ENCODE measurements around the gene AUP1. TPM values are rescaled to one million over a fixed set of nuclear protein-coding genes. Genes with fewer than 3 reads are reported as not detected.

AUP1 gene
- total RNA-seq, 1 donor from 2014 or later = 138 TPM

Other genes starting within 250 kb of the AUP1 start
- under 0.01 and 0.20 TPM in 2 replicates for gene SLC4A5, start 186.3 kb downstream of the AUP1 start, total RNA-seq
- 95.2 and 117 TPM in 2 replicates for gene DCTN1, start 149.4 kb downstream of the AUP1 start, total RNA-seq
- gene C2orf81, start 108.1 kb downstream of the AUP1 start, total RNA-seq = under 0.01 TPM in 1 of 2 replicates, not detected in the other
- 24.0 and 32.3 TPM in 2 replicates for gene WDR54, start 108.0 kb downstream of the AUP1 start, total RNA-seq
- 11.8 and 28.4 TPM in 2 replicates for gene RTKN, start 87.8 kb downstream of the AUP1 start, total RNA-seq
- gene INO80B, start 74.6 kb downstream of the AUP1 start, total RNA-seq = 4.8 and 6.3 TPM in 2 replicates
- gene WBP1, start 71.3 kb downstream of the AUP1 start, total RNA-seq = 40.3 and 47.6 TPM in 2 replicates
- 36.4 and 57.5 TPM in 2 replicates for gene MOGS, start 64.3 kb downstream of the AUP1 start, total RNA-seq
- gene MRPL53, start 57.0 kb downstream of the AUP1 start, total RNA-seq = 28.5 and 39.9 TPM in 2 replicates
- 7.8 and 16.9 TPM in 2 replicates for gene CCDC142, start 46.7 kb downstream of the AUP1 start, total RNA-seq
- gene TTC31, start 46.6 kb downstream of the AUP1 start, total RNA-seq = 5.0 and 5.4 TPM in 2 replicates
- 0.20 and 0.65 TPM in 2 replicates for gene LBX2, start 30.1 kb downstream of the AUP1 start, total RNA-seq
- gene PCGF1, start 22.0 kb downstream of the AUP1 start, total RNA-seq = 7.0 and 8.3 TPM in 2 replicates
- not detected in 2 replicates for gene TLX2, start 15.3 kb downstream of the AUP1 start, total RNA-seq
- not detected in 2 replicates for gene DQX1, start 3.5 kb downstream of the AUP1 start, total RNA-seq
- 35.3 and 38.1 TPM in 2 replicates for gene HTRA2, start 227 bp upstream of the AUP1 start, total RNA-seq
- 0.65 and 1.2 TPM in 2 replicates for gene LOXL3, start 24.2 kb upstream of the AUP1 start, total RNA-seq
- gene DOK1, start 25.0 kb upstream of the AUP1 start, total RNA-seq = 19.0 and 22.0 TPM in 2 replicates
- not detected in 2 replicates for gene M1AP, start 118.6 kb upstream of the AUP1 start, total RNA-seq
- 1.8 and 2.2 TPM in 2 replicates for gene SEMA4F, start 124.5 kb upstream of the AUP1 start, total RNA-seq